ENCODE results near the gene LYPLAL1.

GRCh38 chr1:219244864-219245263, 71.2 kb downstream of the LYPLAL1 start:
- TF ChIP-seq CTCF (IDR thresholded peaks at IDR 0.05), result no peak
- no peak for TF ChIP-seq POLR2A (IDR thresholded peaks at IDR 0.05)
- no peak for TF ChIP-seq EP300 (IDR thresholded peaks at IDR 0.05)
- TF ChIP-seq POLR2AphosphoS5 (IDR thresholded peaks at IDR 0.05), result no peak
